GM12872 (cell line): ENCODE results near the gene MAPT.

Experiments used
- CTCF ChIP-seq: IDR thresholded peaks from 3 replicates; pipeline ENCODE4 v1.5.1; 2011; ENCODE audit warnings: low read depth, mild to moderate bottlenecking, low read length, moderate library complexity; ENCODE audit not compliant: insufficient read depth

Gene MAPT

GRCh38 chr17:45902892-45903346, 8.6 kb downstream of the MAPT start:
- no peak for TF ChIP-seq CTCF

GRCh38 chr17:45904866-45905265, 10.5 kb downstream of the MAPT start:
- TF ChIP-seq CTCF = no peak

GRCh38 chr17:45905814-45906213, 11.5 kb downstream of the MAPT start:
- TF ChIP-seq CTCF = no peak

GRCh38 chr17:45906237-45906636, 11.9 kb downstream of the MAPT start:
- TF ChIP-seq CTCF = no peak

GRCh38 chr17:45906927-45907622, 12.7 kb downstream of the MAPT start:
- TF ChIP-seq CTCF = no peak

- TF ChIP-seq CTCF = no peak
These were observed 13.5 kb downstream of the MAPT start for GRCh38 chr17:45907750-45908395.

- TF ChIP-seq CTCF = no peak
These were observed 14.1 kb downstream of the MAPT start for GRCh38 chr17:45908460-45908859.
